ENCODE data around the gene SLC45A1.

Gene SLC45A1

GRCh38 chr1:8285103-8285502 lies 32.8 kb upstream of the SLC45A1 start:
- no peaks in the 10 kb centered on the region for H3K27me3 ChIP-seq (ENCODE audit: insufficient read depth, low read depth)
- H3K4me3 ChIP-seq (IDR thresholded peaks at IDR 0.05; ENCODE audit: insufficient read depth, low read depth, low read length): no peak overlapping the region
- no peaks in the 10 kb centered on the region for H3K4me1 ChIP-seq (ENCODE audit: low read depth, poor library complexity, severe bottlenecking)
- H3K9ac ChIP-seq: no peak overlapping the region
- no peaks in the 10 kb centered on the region for H3K79me2 ChIP-seq (ENCODE audit: insufficient read depth, low read depth)
- no peak for TF ChIP-seq CTCF (conservative IDR thresholded peaks at IDR 0.05; ENCODE audit: low read depth, low read length)
- no peaks in the 10 kb centered on the region for H4K20me1 ChIP-seq (ENCODE audit: insufficient read depth)
- H3K4me2 ChIP-seq: no peak overlapping the region
- no peak overlapping the region for H2AFZ ChIP-seq (ENCODE audit: low read depth)
- H3K36me3 ChIP-seq (ENCODE audit: insufficient read depth): no peaks in the 10 kb centered on the region
- H3K27ac ChIP-seq: no peak overlapping the region

DNA sequence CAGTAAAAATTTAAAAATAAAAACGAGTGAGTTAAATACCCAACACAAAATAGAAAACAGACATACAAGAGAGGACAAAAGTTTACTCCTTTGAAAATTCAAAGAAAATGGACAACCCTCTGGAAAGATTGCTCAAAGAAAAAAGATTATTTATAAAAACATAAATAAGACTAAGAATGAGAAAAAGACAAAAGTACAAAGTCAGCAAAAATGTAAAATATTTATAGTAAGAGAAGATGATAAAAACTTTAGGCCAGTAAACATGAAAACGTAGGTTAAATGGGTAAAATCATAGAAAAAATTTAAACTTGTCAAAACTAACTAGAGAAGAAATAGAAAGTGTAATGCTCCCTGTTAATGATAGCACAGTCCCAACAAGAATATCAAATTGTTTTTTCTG lies 31.9 kb upstream of the SLC45A1 start:
- Histone ChIP-seq H3K27me3 (ENCODE audit: insufficient read depth, low read depth) (no peaks in the 10 kb centered on the region), H3K36me3 (ENCODE audit: insufficient read depth) (no peaks in the 10 kb centered on the region), H3K4me1 (ENCODE audit: low read depth, poor library complexity, severe bottlenecking) (no peaks in the 10 kb centered on the region), H2AFZ (ENCODE audit: low read depth) (no peak overlapping the region), H3K4me3 (IDR thresholded peaks at IDR 0.05; ENCODE audit: insufficient read depth, low read depth, low read length) (no peak overlapping the region), H4K20me1 (ENCODE audit: insufficient read depth) (no peaks in the 10 kb centered on the region), H3K4me2 (no peak overlapping the region), H3K9ac (no peak overlapping the region), H3K27ac (no peak overlapping the region), H3K79me2 (ENCODE audit: insufficient read depth, low read depth) (no peaks in the 10 kb centered on the region)
- no peak for TF ChIP-seq CTCF (conservative IDR thresholded peaks at IDR 0.05; ENCODE audit: low read depth, low read length)

DNA sequence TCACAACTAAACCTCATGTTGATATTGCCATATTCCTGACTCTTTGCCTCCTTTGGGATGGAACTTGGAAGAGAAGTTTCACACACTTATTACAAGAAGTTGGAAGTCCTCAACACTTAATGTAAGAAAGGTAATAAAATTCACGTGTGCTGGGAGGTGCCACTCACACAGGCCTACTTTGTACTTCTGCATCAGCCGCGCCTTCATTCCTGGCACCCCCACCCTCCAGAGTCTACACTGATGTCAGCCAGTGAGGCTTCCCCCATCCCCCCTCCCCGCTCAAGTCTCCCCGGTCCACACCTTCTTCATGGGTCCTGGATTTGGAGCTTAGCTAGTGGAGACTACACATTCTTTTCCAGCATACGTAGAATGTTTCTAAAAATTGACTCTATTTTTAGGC lies 24.8 kb upstream of the SLC45A1 start:
- Histone ChIP-seq H3K36me3 (ENCODE audit: insufficient read depth) (no peaks in the 10 kb centered on the region), H3K27ac (no peak overlapping the region), H2AFZ (ENCODE audit: low read depth) (no peak overlapping the region), H3K4me1 (ENCODE audit: low read depth, poor library complexity, severe bottlenecking) (no peaks in the 10 kb centered on the region), H3K9ac (no peak overlapping the region), H3K4me3 (IDR thresholded peaks at IDR 0.05; ENCODE audit: insufficient read depth, low read depth, low read length) (no peak overlapping the region), H3K27me3 (ENCODE audit: insufficient read depth, low read depth) (no peaks in the 10 kb centered on the region; the same call in 1 of the 2 replicates), H4K20me1 (ENCODE audit: insufficient read depth) (no peaks in the 10 kb centered on the region), H3K4me2 (no peak overlapping the region), H3K79me2 (ENCODE audit: insufficient read depth, low read depth) (no peaks in the 10 kb centered on the region)
- no peak for TF ChIP-seq CTCF (conservative IDR thresholded peaks at IDR 0.05; ENCODE audit: low read depth, low read length)

DNA sequence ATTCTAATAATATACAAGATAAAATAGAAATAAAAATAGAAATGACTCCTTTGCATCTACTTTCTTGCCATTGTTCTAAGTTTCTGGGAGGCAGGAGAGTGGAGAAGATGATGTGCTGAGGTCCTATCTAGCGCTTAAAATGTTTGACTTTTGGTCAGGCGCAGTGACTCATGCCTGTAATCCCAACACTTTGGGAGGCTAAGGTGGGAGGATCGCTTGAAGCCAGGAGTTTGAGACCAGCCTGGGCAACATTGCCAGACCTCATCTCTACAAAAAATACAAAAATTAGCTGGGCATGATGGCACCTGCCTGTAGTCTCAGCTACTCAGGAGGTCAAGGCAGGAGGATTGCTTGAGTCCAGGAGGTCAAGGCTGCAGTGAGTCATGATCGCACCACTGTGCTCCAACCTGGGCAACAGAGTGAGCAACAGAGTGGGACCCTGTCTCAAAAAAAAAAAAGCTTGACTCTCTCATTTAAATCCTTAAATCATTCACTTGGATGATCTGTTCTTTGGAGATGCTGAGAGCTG lies 24.2 kb upstream of the SLC45A1 start:
- Histone ChIP-seq H3K4me3 (IDR thresholded peaks at IDR 0.05; ENCODE audit: insufficient read depth, low read depth, low read length) (no peak overlapping the region), H3K79me2 (ENCODE audit: insufficient read depth, low read depth) (no peaks in the 10 kb centered on the region), H3K36me3 (ENCODE audit: insufficient read depth) (no peaks in the 10 kb centered on the region), H3K27ac (no peak overlapping the region), H2AFZ (ENCODE audit: low read depth) (no peak overlapping the region), H3K9ac (no peak overlapping the region), H3K4me1 (ENCODE audit: low read depth, poor library complexity, severe bottlenecking) (no peaks in the 10 kb centered on the region), H4K20me1 (ENCODE audit: insufficient read depth) (no peaks in the 10 kb centered on the region), H3K27me3 (ENCODE audit: insufficient read depth, low read depth) (no peaks in the 10 kb centered on the region; the same call in 1 of the 2 replicates), H3K4me2 (no peak overlapping the region)
- no peak for TF ChIP-seq CTCF (conservative IDR thresholded peaks at IDR 0.05; ENCODE audit: low read depth, low read length)
